HEK293 (cell line): ENCODE results near the gene ZNF710.

Experiments used
- CTCF ChIA-PET: fragments of 350-600 bp; formaldehyde crosslinking; extraction: SDS; loops from one replicate; lab custom pipeline; 2021; ENCODE audit warnings: antibody characterized with exemption; lab: Yijun Ruan, JAX
- POLR2A ChIA-PET: fragments of 300-600 bp; formaldehyde crosslinking; extraction: SDS; loops from one replicate; lab custom pipeline; 2020; ENCODE audit warnings: antibody characterized with exemption, inconsistent platforms; lab: Yijun Ruan, JAX
- H3K27ac ChIP-seq: fragments of 200-500 bp; sonication (Bioruptor generic); 2 replicates; pipeline ENCODE4 v1.5.1; 2014; ENCODE audit warnings: low read depth, low read length, control low read depth, inconsistent platforms; ENCODE audit errors: extremely low read depth
- H3K36me3 ChIP-seq, 2 experiments: fragments of 200-500 bp in 1 of 2; sonication (Bioruptor generic) in 1 of 2; 1 replicate in 1 of 2; 2 replicates in 1 of 2; pipeline ENCODE4 v1.5.1; 2014 to 2017; ENCODE audit warnings: inconsistent platforms in 2 of 2, low read length in 2 of 2; ENCODE audit not compliant: control insufficient read depth in 2 of 2, insufficient read depth in 1 of 2
- H3K4me1 ChIP-seq: fragments of 200-500 bp; sonication (Bioruptor generic); 2 replicates; pipeline ENCODE4 v1.5.1; 2014; ENCODE audit warnings: mild to moderate bottlenecking, low read length, inconsistent platforms; ENCODE audit not compliant: control insufficient read depth, insufficient read depth
- H3K4me3 ChIP-seq: 2 replicates; pipeline ENCODE4 v1.5.1; 2011; ENCODE audit warnings: low read depth, mild to moderate bottlenecking, control low read depth, low read length, moderate library complexity
- H3K9me3 ChIP-seq: fragments of 200-500 bp; sonication (Bioruptor generic); 2 replicates; pipeline ENCODE4 v1.5.1; 2014; ENCODE audit warnings: low read depth, low read length, inconsistent platforms; ENCODE audit not compliant: control insufficient read depth, insufficient read depth
- ATF2 ChIP-seq: fragments of 450-650 bp; formaldehyde crosslinking; IDR thresholded peaks from 2 replicates; pipeline ENCODE4 v1.5.1; 2016; ENCODE audit warnings: missing biosample characterization, missing genetic modification characterization, low read depth
- EGR2 ChIP-seq: fragments of 450-650 bp; formaldehyde crosslinking; IDR thresholded peaks from 2 replicates; pipeline ENCODE4 v1.5.1; 2016; ENCODE audit warnings: low read depth, missing biosample characterization, missing genetic modification characterization
- IKZF3 ChIP-seq: fragments of 450-650 bp; IDR thresholded peaks from 2 replicates; pipeline ENCODE4 v1.5.0; 2018; ENCODE audit warnings: missing biosample characterization, mild to moderate bottlenecking, missing genetic modification characterization, moderate library complexity
- PATZ1 ChIP-seq: fragments of 450-650 bp; formaldehyde crosslinking; IDR thresholded peaks from 2 replicates; pipeline ENCODE4 v1.5.1; 2016; ENCODE audit warnings: missing biosample characterization, missing genetic modification characterization
- SP7 ChIP-seq: fragments of 450-650 bp; formaldehyde crosslinking; IDR thresholded peaks from 2 replicates; pipeline ENCODE4 v1.5.1; 2016; ENCODE audit warnings: missing biosample characterization, missing genetic modification characterization
- ZBTB26 ChIP-seq: fragments of 450-650 bp; formaldehyde crosslinking; optimal IDR thresholded peaks from 2 replicates; pipeline ENCODE3; 2016; ENCODE audit warnings: missing biosample characterization, mild to moderate bottlenecking, missing genetic modification characterization
- ZBTB48 ChIP-seq: fragments of 450-650 bp; formaldehyde crosslinking; IDR thresholded peaks from 2 replicates; pipeline ENCODE4 v1.5.1; 2016; ENCODE audit warnings: missing biosample characterization, missing genetic modification characterization
- ZBTB49 ChIP-seq: fragments of 450-650 bp; formaldehyde crosslinking; IDR thresholded peaks from 2 replicates; pipeline ENCODE4 v1.5.1; 2016; ENCODE audit warnings: missing biosample characterization, missing genetic modification characterization, low read depth
- ZFHX2 ChIP-seq: fragments of 450-650 bp; formaldehyde crosslinking; conservative IDR thresholded peaks from 2 replicates; pipeline ENCODE4 v1.5.1; 2016; ENCODE audit warnings: missing biosample characterization, missing genetic modification characterization
- ZIC2 ChIP-seq: fragments of 450-650 bp; formaldehyde crosslinking; IDR thresholded peaks from 2 replicates; pipeline ENCODE4 v1.5.1; 2016; ENCODE audit warnings: missing biosample characterization, missing genetic modification characterization
- ZNF239 ChIP-seq: fragments of 450-650 bp; formaldehyde crosslinking; IDR thresholded peaks from 2 replicates; pipeline ENCODE4 v1.5.1; 2016; ENCODE audit warnings: missing biosample characterization, missing genetic modification characterization
- ZNF362 ChIP-seq: fragments of 450-650 bp; formaldehyde crosslinking; IDR thresholded peaks from 2 replicates; pipeline ENCODE4 v1.5.1; 2016; ENCODE audit warnings: missing biosample characterization, missing genetic modification characterization
- ZNF366 ChIP-seq: fragments of 450-650 bp; formaldehyde crosslinking; conservative IDR thresholded peaks from 2 replicates; pipeline ENCODE4 v1.5.1; 2016; ENCODE audit warnings: missing biosample characterization, missing genetic modification characterization
- ZNF530 ChIP-seq: fragments of 450-650 bp; formaldehyde crosslinking; IDR thresholded peaks from 2 replicates; pipeline ENCODE4 v1.5.1; 2016; ENCODE audit warnings: low read depth, missing biosample characterization, missing genetic modification characterization
- ZNF701 ChIP-seq: fragments of 450-650 bp; formaldehyde crosslinking; IDR thresholded peaks from 2 replicates; pipeline ENCODE4 v1.5.1; 2016; ENCODE audit warnings: missing biosample characterization, missing genetic modification characterization

ZNF710 gene

GRCh38 chr15:89998923-89999675 lies 2.0 kb upstream of the ZNF710 start (continued):
- no peak for TF ChIP-seq ZBTB26 (tag by site-specific recombination)

GRCh38 chr15:89999676-90000185 lies 1.4 kb upstream of the ZNF710 start:
- no peak overlapping the region for H3K27ac ChIP-seq
- ChIA-PET POLR2A (no interaction called here), CTCF (interaction anchor here (0.5 to 1.2 kb wide), 4 partner anchors 10 to 195 kb away, joined by 3 to 6 read pairs (median 4); no protein-coding TSS in a partner anchor)
- no peaks in the 10 kb centered on the region for H3K36me3 ChIP-seq
- TF ChIP-seq IKZF3 (tag by site-specific recombination) = peak; percentile 57; the same call in 1 of the 2 replicates
- TF ChIP-seq ZIC2 = peak; percentile 30; the same call in 1 of the 2 replicates
- no peak for TF ChIP-seq ZNF530 (tag by site-specific recombination)
- TF ChIP-seq SP7 (tag by site-specific recombination) = no peak
- no peak for TF ChIP-seq ZNF239
- no peak for TF ChIP-seq ZNF701 (tag by site-specific recombination)
- 0 out of 2 replicates have a peak, but pooled peaks have one; percentile 6 for TF ChIP-seq EGR2
- TF ChIP-seq ZNF362 (tag by site-specific recombination) = no peak
- peak; percentile 39; the same call in 1 of the 2 replicates for TF ChIP-seq ZFHX2 (tag by site-specific recombination)
- TF ChIP-seq ZNF366 (tag by site-specific recombination) = 0 out of 2 replicates have a peak, but pooled peaks have one; percentile 25
- peak; percentile 40; the same call in 1 of the 2 replicates for TF ChIP-seq PATZ1 (tag by site-specific recombination)
- TF ChIP-seq ZBTB48 (tag by site-specific recombination) = peak; percentile 44; the same call in 1 of the 2 replicates
- no peak for TF ChIP-seq ATF2
- TF ChIP-seq ZBTB49 = no peak
- peaks cover 10% of the 10 kb centered on the region for H3K4me1 ChIP-seq
- H3K9me3 ChIP-seq = no peaks in the 10 kb centered on the region
- no peak overlapping the region for H3K4me3 ChIP-seq
